K562 (cell line): ENCODE measurements around the gene ANKLE1. TPM values are rescaled to one million over a fixed set of nuclear protein-coding genes. Genes with fewer than 3 reads are reported as not detected.

ENCODE experiments used
- ARID2 ChIP-seq: fragments of 450-650 bp; IDR thresholded peaks from 2 replicates; pipeline ENCODE4 v1.6.1; 2017; ENCODE audit warnings: antibody characterized with exemption, mild to moderate bottlenecking
- FOXO4 ChIP-seq: fragments of 450-650 bp; formaldehyde crosslinking; IDR thresholded peaks from 2 replicates; pipeline ENCODE4 v1.4.0; 2020; ENCODE audit warnings: mild to moderate bottlenecking, moderate library complexity
- KAT8 ChIP-seq: fragments of 450-650 bp; IDR thresholded peaks from 2 replicates; pipeline ENCODE4 v1.6.1; 2016; ENCODE audit warnings: low read depth, mild to moderate bottlenecking
- MAFF ChIP-seq: IDR thresholded peaks from 2 replicates; pipeline ENCODE4 v1.6.1; 2012; ENCODE audit warnings: low read length, improper control_type of control experiment
- MAFG ChIP-seq: fragments of 450-650 bp; conservative IDR thresholded peaks from 2 replicates; pipeline ENCODE4 v1.6.1; 2016; ENCODE audit warnings: missing genetic modification characterization, missing compliant biosample characterization
- MTF1 ChIP-seq: fragments of 250-450 bp; sonication (Bioruptor Pico); IDR thresholded peaks from 2 replicates; pipeline ENCODE4 v1.9.0; 2021; ENCODE audit warnings: moderate library complexity, mild to moderate bottlenecking, inconsistent platforms, borderline replicate concordance
- NFIC ChIP-seq: fragments of 450-650 bp; IDR thresholded peaks from 2 replicates; pipeline ENCODE4 v1.6.1; 2017; ENCODE audit warnings: mild to moderate bottlenecking, inconsistent platforms
- NFIX ChIP-seq: fragments of 250-450 bp; sonication (Bioruptor Pico); IDR thresholded peaks from 2 replicates; pipeline ENCODE4 v1.4.0; 2020; ENCODE audit warnings: low read depth, mild to moderate bottlenecking, moderate library complexity
- NR2C2 ChIP-seq, 2 experiments: fragments of 200-800 bp in 1 of 2; sonication (Bioruptor generic) in 1 of 2; sonication (generic) in 1 of 2; formaldehyde crosslinking in 1 of 2; IDR thresholded peaks; 2 replicates each; pipeline versions ENCODE4 v1.6.1 to v1.8.0; 2016 to 2022; ENCODE audit warnings: mild to moderate bottlenecking in 1 of 2, missing compliant biosample characterization in 1 of 2, missing genetic modification characterization in 1 of 2, missing genetic modification reagents in 1 of 2
- POLR2G ChIP-seq: fragments of 200-400 bp; formaldehyde crosslinking; IDR thresholded peaks from 2 replicates; pipeline ENCODE4 v1.6.1; 2017; ENCODE audit warnings: low read depth, mild to moderate bottlenecking, antibody characterized with exemption, low read length, moderate library complexity
- PRMT5 ChIP-seq: sonication (generic); formaldehyde crosslinking; IDR thresholded peaks from 2 replicates; pipeline ENCODE4 v1.5.0; 2020; ENCODE audit warnings: missing genetic modification reagents
- SAFB2 ChIP-seq: fragments of 200-400 bp; formaldehyde crosslinking; IDR thresholded peaks from 2 replicates; pipeline ENCODE4 v1.6.1; 2018; ENCODE audit warnings: borderline replicate concordance, low read length, low read depth, moderate library complexity; ENCODE audit not compliant: severe bottlenecking
- TFE3 ChIP-seq: fragments of 450-650 bp; formaldehyde crosslinking; IDR thresholded peaks from 2 replicates; pipeline ENCODE4 v1.4.0; 2020; ENCODE audit warnings: mild to moderate bottlenecking, mixed read lengths
- THRB ChIP-seq: fragments of 450-650 bp; formaldehyde crosslinking; conservative IDR thresholded peaks from 2 replicates; pipeline ENCODE4 v1.4.0; 2022; ENCODE audit warnings: mild to moderate bottlenecking, missing genetic modification characterization
- ZNF395 ChIP-seq: fragments of 200-800 bp; sonication (Bioruptor generic); IDR thresholded peaks from 2 replicates; pipeline ENCODE4 v1.6.1; 2017; ENCODE audit warnings: missing genetic modification characterization, missing compliant biosample characterization
- ZNF431 ChIP-seq: sonication (generic); formaldehyde crosslinking; IDR thresholded peaks from 2 replicates; pipeline ENCODE4 v1.8.0; 2022; ENCODE audit warnings: mild to moderate bottlenecking, missing genetic modification reagents
- ZNF668 ChIP-seq: fragments of 250-450 bp; sonication (Bioruptor Pico); IDR thresholded peaks from 2 replicates; pipeline ENCODE4 v1.8.0; 2022; ENCODE audit warnings: mild to moderate bottlenecking, inconsistent platforms
- ZNF707 ChIP-seq: fragments of 250-450 bp; sonication (Bioruptor Pico); conservative IDR thresholded peaks from 2 replicates; pipeline ENCODE4 v1.8.0; 2022; ENCODE audit warnings: inconsistent platforms, mild to moderate bottlenecking, moderate library complexity
- ZNF740 ChIP-seq, 3 experiments: fragments of 200-800 bp in 1 of 3; sonication (Bioruptor generic) in 1 of 3; sonication (generic) in 1 of 3; formaldehyde crosslinking in 1 of 3; IDR thresholded peaks; 2 replicates each; pipeline versions ENCODE4 v1.6.1 to v1.8.0; 2016 to 2022; ENCODE audit warnings: mild to moderate bottlenecking in 2 of 3, missing compliant biosample characterization in 2 of 3, missing genetic modification characterization in 2 of 3, missing genetic modification reagents in 1 of 3
- polyA plus RNA-seq, 8 experiments: library from polyadenylated mRNA; depleted of rRNA in 4 of 8; stranded (reverse) in 5 of 8; unstranded in 3 of 8; fragments of >200 nt; fragmentation: Nextera tagmentation in 2 of 8; fragmentation: Illumina TruSeq in 1 of 8; extraction: Ambion mirVana in 2 of 8; extraction: Trizol in 1 of 8; gene quantifications; 2 replicates each; pipeline versions ENCODE4 v1.2.1 to v1.2.3, GENCODE V29; 2011 to 2014; ENCODE audit warnings: inconsistent platforms in 1 of 8, missing spikeins in 1 of 8
- total RNA-seq, 7 experiments: library from RNA; depleted of rRNA in 6 of 7; stranded (reverse); fragments of >200 nt in 6 of 7; fragmentation: Illumina TruSeq in 2 of 7; extraction: Trizol in 2 of 7; gene quantifications; 2 replicates each; pipeline versions ENCODE4 v1.2.1 to v1.2.3, GENCODE V29; 2011 to 2021; ENCODE audit warnings: low replicate concordance in 1 of 7

Gene ANKLE1
- total and polyA plus RNA-seq, 9 of the 15 experiments (the other 6 are each of a cell fraction or from before 2014, with no cell fraction given), result 0.63 to 9.2 (median 2.9) TPM

GRCh38 chr19:17292301-17293074, 10.8 kb downstream of the ANKLE1 start (continued):
- TF ChIP-seq MAFG (tag) (no peak), ARID2 (no peak; the same call in 1 of the 2 replicates), TFE3 (CRISPR knock-in tag) (no peak), NFIC (0 out of 2 replicates have a peak, but pooled peaks have one; percentile 11), ZNF668 (CRISPR knock-in tag) (no peak), PRMT5 (CRISPR knock-in tag) (no peak), ZNF395 (CRISPR knock-in tag) (no peak), ZNF431 (0 out of 2 replicates have a peak, but pooled peaks have one; percentile 18), NR2C2 (CRISPR knock-in tag; IDR thresholded peaks at IDR 0.05) (no peak), NR2C2 (tag; IDR thresholded peaks at IDR 0.05) (no peak), SAFB2 (no peak), ZNF740 (CRISPR knock-in tag; IDR thresholded peaks at IDR 0.05) (no peak), ZNF740 (tag; IDR thresholded peaks at IDR 0.05) (no peak; a peak in 1 of 4 replicates), POLR2G (peak; percentile 87), FOXO4 (CRISPR knock-in tag) (no peak), MTF1 (CRISPR knock-in tag) (no peak), ZNF707 (CRISPR knock-in tag) (no peak), NFIX (no peak), KAT8 (no peak), MAFF (no peak), THRB (CRISPR knock-in tag) (no peak)
